SK-N-SH treated with all-trans-retinoic acid at 6 μM for 48 hours (cell line): ENCODE data around the gene RIMS4.

Experiments
- BACH2 ChIP-seq: fragments of 250-450 bp; sonication (Bioruptor Pico); IDR thresholded peaks from 2 replicates; pipeline ENCODE4 v1.9.0; 2021; ENCODE audit warnings: mild to moderate bottlenecking, borderline replicate concordance
- ESRRG ChIP-seq: fragments of 250-450 bp; sonication (Bioruptor Pico); IDR thresholded peaks from 2 replicates; pipeline ENCODE4 v1.6.1; 2021; ENCODE audit warnings: mild to moderate bottlenecking
- ISL1 ChIP-seq: fragments of 250-450 bp; sonication (Bioruptor Pico); IDR thresholded peaks from 2 replicates; pipeline ENCODE4 v2.1.2; 2022; ENCODE audit warnings: mild to moderate bottlenecking, moderate library complexity
- PATZ1 ChIP-seq: fragments of 250-450 bp; sonication (Bioruptor Pico); IDR thresholded peaks from 2 replicates; pipeline ENCODE4 v1.8.0; 2020; ENCODE audit warnings: mild to moderate bottlenecking, moderate library complexity, borderline replicate concordance
- PPARA ChIP-seq: fragments of 250-450 bp; sonication (Bioruptor Pico); IDR thresholded peaks from 2 replicates; pipeline ENCODE4 v1.5.0; 2020; ENCODE audit warnings: mild to moderate bottlenecking, borderline replicate concordance
- RARB ChIP-seq: fragments of 250-450 bp; sonication (Bioruptor Pico); IDR thresholded peaks from 2 replicates; pipeline ENCODE4 v1.8.0; 2021; ENCODE audit warnings: mild to moderate bottlenecking, moderate library complexity
- SNAI2 ChIP-seq: fragments of 250-450 bp; sonication (Bioruptor Pico); IDR thresholded peaks from 2 replicates; pipeline ENCODE4 v1.5.0; 2020; ENCODE audit warnings: mild to moderate bottlenecking, moderate library complexity
- TSHZ2 ChIP-seq: fragments of 250-450 bp; sonication (Bioruptor Pico); IDR thresholded peaks from 2 replicates; pipeline ENCODE4 v1.5.0; 2020; ENCODE audit warnings: mild to moderate bottlenecking, moderate library complexity
- ZC3H10 ChIP-seq: fragments of 250-450 bp; sonication (Bioruptor Pico); IDR thresholded peaks from 2 replicates; pipeline ENCODE4 v1.5.1; 2021; ENCODE audit warnings: mild to moderate bottlenecking, moderate library complexity
- ZFP3 ChIP-seq: fragments of 250-450 bp; sonication (Bioruptor Pico); IDR thresholded peaks from 2 replicates; pipeline ENCODE4 v1.5.0; 2020; ENCODE audit warnings: mild to moderate bottlenecking, moderate library complexity
- ZFP30 ChIP-seq: fragments of 450-650 bp; formaldehyde crosslinking; IDR thresholded peaks from 2 replicates; pipeline ENCODE4 v1.5.0; 2022; ENCODE audit warnings: mild to moderate bottlenecking, moderate library complexity
- ZNF70 ChIP-seq: fragments of 450-650 bp; formaldehyde crosslinking; IDR thresholded peaks from 2 replicates; pipeline ENCODE4 v1.5.0; 2020; ENCODE audit warnings: mild to moderate bottlenecking, moderate library complexity

GRCh38 chr20:44745598-44746366, 64.6 kb downstream of the RIMS4 start, which contains the start of gene KCNK15:
- no peak for TF ChIP-seq RARB (CRISPR knock-in tag)
- TF ChIP-seq PPARA (CRISPR knock-in tag): no peak
- no peak for TF ChIP-seq ZC3H10 (CRISPR knock-in tag)
- TF ChIP-seq ZNF70: no peak
- TF ChIP-seq PATZ1 (CRISPR knock-in tag): no peak
- TF ChIP-seq ESRRG: no peak
- TF ChIP-seq SNAI2 (CRISPR knock-in tag): no peak
- TF ChIP-seq ZFP3 (CRISPR knock-in tag): no peak
- no peak for TF ChIP-seq ISL1 (CRISPR knock-in tag)
- TF ChIP-seq TSHZ2 (CRISPR knock-in tag): no peak
- TF ChIP-seq BACH2 (CRISPR knock-in tag): no peak
- no peak for TF ChIP-seq ZFP30 (CRISPR knock-in tag)
